ENCODE data around the gene FBXO15. TPM values are rescaled to one million over a fixed set of nuclear protein-coding genes. Genes with fewer than 3 reads are reported as not detected.

FBXO15 gene
- total and polyA plus RNA-seq, 2 of the 13 experiments (the other 11 are each of a cell fraction or from before 2014, with no cell fraction given), result 0.09 to 0.12 TPM

DNA sequence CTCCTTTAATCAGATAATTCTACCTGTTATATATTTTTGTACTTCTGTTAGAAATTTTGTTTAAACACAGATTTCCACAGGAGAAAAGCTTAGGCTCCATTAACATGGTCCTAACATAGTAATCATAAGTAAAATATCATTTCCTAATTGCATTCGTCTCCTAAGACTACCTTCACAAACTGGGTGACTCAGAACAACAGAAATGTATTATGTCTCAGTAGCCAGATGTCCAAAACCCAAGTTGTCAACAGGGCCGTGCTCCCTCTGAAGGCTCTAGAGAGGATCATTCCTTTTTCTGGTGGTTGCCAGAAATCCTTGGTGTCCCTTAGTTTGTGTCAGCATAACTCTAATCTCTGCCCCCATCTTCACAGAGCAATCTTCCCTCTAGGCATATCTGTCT lies 5.4 kb downstream of the FBXO15 start:
- ChIA-PET CTCF (ENCODE audit: low intra/inter-chr PET ratio, low total read pairs) (no interaction called here), POLR2A (no interaction called here)
- Histone ChIP-seq H3K9ac (ENCODE audit: insufficient read depth, low read depth, low read length) (no peak overlapping the region), H3K27ac (ENCODE audit: extremely low read length, insufficient read depth, low read length) (no peak overlapping the region), H2AFZ (ENCODE audit: low read length) (no peak overlapping the region), H3K9me3 (ENCODE audit: low read length) (no peaks in the 10 kb centered on the region), H3K4me3 (replicated peaks in 1 of 3; ENCODE audit: insufficient read depth in 1 of 3, low read depth in 2 of 3, low read length in 3 of 3) (no peak overlapping the region), H3K27me3 (ENCODE audit: control insufficient read depth in 1 of 2, insufficient read depth in 2 of 2, low read length in 2 of 2) (peaks cover 4 to 33% of the 10 kb centered on the region in 2 experiments; a peak in 4 of 5 replicates), H3K4me1 (ENCODE audit: insufficient read depth, low read length) (peaks cover 6% of the 10 kb centered on the region; the same call in 1 of the 2 replicates), H3K4me2 (ENCODE audit: low read depth, low read length) (no peak overlapping the region), H4K20me1 (ENCODE audit: insufficient read depth, low read length) (no peaks in the 10 kb centered on the region), H3K36me3 (replicated peaks in 1 of 2; ENCODE audit: control insufficient read depth in 1 of 2, insufficient read depth in 2 of 2, low read length in 2 of 2) (no peaks in the 10 kb centered on the region), H3K79me2 (ENCODE audit: insufficient read depth, low read length) (no peaks in the 10 kb centered on the region)
- in situ Hi-C loops (cut with HindIII; ENCODE audit: extremely low pct_ligation_motif_present, low pct_unique_long_range_greater_than_20kb), result no loop called here
- intact Hi-C loops (cut with micrococcal nuclease; ENCODE audit: unreplicated experiment), result no loop called here
- TF ChIP-seq, protein P1, sequence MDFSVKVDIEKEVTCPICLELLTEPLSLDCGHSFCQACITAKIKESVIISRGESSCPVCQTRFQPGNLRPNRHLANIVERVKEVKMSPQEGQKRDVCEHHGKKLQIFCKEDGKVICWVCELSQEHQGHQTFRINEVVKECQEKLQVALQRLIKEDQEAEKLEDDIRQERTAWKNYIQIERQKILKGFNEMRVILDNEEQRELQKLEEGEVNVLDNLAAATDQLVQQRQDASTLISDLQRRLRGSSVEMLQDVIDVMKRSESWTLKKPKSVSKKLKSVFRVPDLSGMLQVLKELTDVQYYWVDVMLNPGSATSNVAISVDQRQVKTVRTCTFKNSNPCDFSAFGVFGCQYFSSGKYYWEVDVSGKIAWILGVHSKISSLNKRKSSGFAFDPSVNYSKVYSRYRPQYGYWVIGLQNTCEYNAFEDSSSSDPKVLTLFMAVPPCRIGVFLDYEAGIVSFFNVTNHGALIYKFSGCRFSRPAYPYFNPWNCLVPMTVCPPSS (IDR thresholded peaks at IDR 0.05), result no peak
- no peak for TF ChIP-seq SMAD1 (CRISPR knock-in tag; IDR thresholded peaks at IDR 0.05; ENCODE audit: borderline replicate concordance, low read depth)
- TF ChIP-seq ATF1 (CRISPR knock-in tag; IDR thresholded peaks at IDR 0.05), result no peak
- TF ChIP-seq, protein P2, sequence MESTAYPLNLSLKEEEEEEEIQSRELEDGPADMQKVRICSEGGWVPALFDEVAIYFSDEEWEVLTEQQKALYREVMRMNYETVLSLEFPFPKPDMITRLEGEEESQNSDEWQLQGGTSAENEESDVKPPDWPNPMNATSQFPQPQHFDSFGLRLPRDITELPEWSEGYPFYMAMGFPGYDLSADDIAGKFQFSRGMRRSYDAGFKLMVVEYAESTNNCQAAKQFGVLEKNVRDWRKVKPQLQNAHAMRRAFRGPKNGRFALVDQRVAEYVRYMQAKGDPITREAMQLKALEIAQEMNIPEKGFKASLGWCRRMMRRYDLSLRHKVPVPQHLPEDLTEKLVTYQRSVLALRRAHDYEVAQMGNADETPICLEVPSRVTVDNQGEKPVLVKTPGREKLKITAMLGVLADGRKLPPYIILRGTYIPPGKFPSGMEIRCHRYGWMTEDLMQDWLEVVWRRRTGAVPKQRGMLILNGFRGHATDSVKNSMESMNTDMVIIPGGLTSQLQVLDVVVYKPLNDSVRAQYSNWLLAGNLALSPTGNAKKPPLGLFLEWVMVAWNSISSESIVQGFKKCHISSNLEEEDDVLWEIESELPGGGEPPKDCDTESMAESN (CRISPR knock-in tag; conservative IDR thresholded peaks at IDR 0.05), result no peak
- TF ChIP-seq, protein P3, sequence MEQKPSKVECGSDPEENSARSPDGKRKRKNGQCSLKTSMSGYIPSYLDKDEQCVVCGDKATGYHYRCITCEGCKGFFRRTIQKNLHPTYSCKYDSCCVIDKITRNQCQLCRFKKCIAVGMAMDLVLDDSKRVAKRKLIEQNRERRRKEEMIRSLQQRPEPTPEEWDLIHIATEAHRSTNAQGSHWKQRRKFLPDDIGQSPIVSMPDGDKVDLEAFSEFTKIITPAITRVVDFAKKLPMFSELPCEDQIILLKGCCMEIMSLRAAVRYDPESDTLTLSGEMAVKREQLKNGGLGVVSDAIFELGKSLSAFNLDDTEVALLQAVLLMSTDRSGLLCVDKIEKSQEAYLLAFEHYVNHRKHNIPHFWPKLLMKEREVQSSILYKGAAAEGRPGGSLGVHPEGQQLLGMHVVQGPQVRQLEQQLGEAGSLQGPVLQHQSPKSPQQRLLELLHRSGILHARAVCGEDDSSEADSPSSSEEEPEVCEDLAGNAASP (CRISPR knock-in tag; IDR thresholded peaks at IDR 0.05; ENCODE audit: borderline replicate concordance), result no peak
- TF ChIP-seq RFX5 (IDR thresholded peaks at IDR 0.05; ENCODE audit: low read depth, low read length), result no peak
- TF ChIP-seq ZNF468 (CRISPR knock-in tag; IDR thresholded peaks at IDR 0.05), result no peak
- no peak for TF ChIP-seq SIN3A (IDR thresholded peaks at IDR 0.05; ENCODE audit: borderline replicate concordance, low read depth, low read length)
- no peak for TF ChIP-seq ZNF331 (CRISPR knock-in tag; IDR thresholded peaks at IDR 0.05)
- no peak for TF ChIP-seq FOXA1 (IDR thresholded peaks at IDR 0.05)
- no peak for TF ChIP-seq FOXA1 (CRISPR knock-in tag; IDR thresholded peaks at IDR 0.05)
- no peak for TF ChIP-seq ZNF737 (CRISPR knock-in tag; IDR thresholded peaks at IDR 0.05; ENCODE audit: borderline replicate concordance)
- TF ChIP-seq ZNF775 (CRISPR knock-in tag; IDR thresholded peaks at IDR 0.05; ENCODE audit: borderline replicate concordance), result no peak
- no peak for TF ChIP-seq KLF16 (CRISPR knock-in tag; IDR thresholded peaks at IDR 0.05)
- no peak for TF ChIP-seq ZNF777 (CRISPR knock-in tag; IDR thresholded peaks at IDR 0.05)
- no peak for TF ChIP-seq ZNF510 (CRISPR knock-in tag; IDR thresholded peaks at IDR 0.05; ENCODE audit: low read depth)
- TF ChIP-seq ZFY (CRISPR knock-in tag; IDR thresholded peaks at IDR 0.05), result no peak
- no peak for TF ChIP-seq MATR3 (CRISPR knock-in tag; IDR thresholded peaks at IDR 0.05)
- DNase-seq (ENCODE audit: low spot score) (no peak), ATAC-seq (no peak), FAIRE-seq (no peak)
- BruUV-seq (replicated peaks), result no TSS peak
- 2% methylated on average over 2 of the region's 2 CpGs for WGBS (ENCODE audit: low lambda C conversion rate)
